Type B pancreatic cell (in vitro differentiated cells): ENCODE measurements around the gene TTC33. TPM values are rescaled to one million over a fixed set of nuclear protein-coding genes. Genes with fewer than 3 reads are reported as not detected.

Experiments
- DNase-seq: peaks from one replicate; pipeline ENCODE4 v3.0.0; 2021; ENCODE audit warnings: mixed read lengths; ENCODE audit not compliant: unreplicated experiment; ENCODE audit errors: extremely low spot score
- H3K27ac Mint-ChIP-seq: 2 replicates; pipeline ENCODE4 v1.8.0; 2021; ENCODE audit warnings: mild to moderate bottlenecking, mixed read lengths
- H3K27me3 Mint-ChIP-seq: 2 replicates; pipeline ENCODE4 v1.8.0; 2021; ENCODE audit warnings: mixed read lengths
- H3K36me3 Mint-ChIP-seq: 2 replicates; pipeline ENCODE4 v1.8.0; 2021; ENCODE audit warnings: mixed read lengths
- H3K4me1 Mint-ChIP-seq: one replicate; pipeline ENCODE4 v1.8.0; 2021; ENCODE audit warnings: mixed read lengths; ENCODE audit not compliant: unreplicated experiment
- H3K4me3 Mint-ChIP-seq: 2 replicates; pipeline ENCODE4 v1.8.0; 2021; ENCODE audit warnings: mild to moderate bottlenecking, mixed read lengths
- H3K9me3 Mint-ChIP-seq: 2 replicates; pipeline ENCODE4 v1.8.0; 2021; ENCODE audit warnings: mixed read lengths
- total RNA-seq: library from RNA; stranded (reverse); gene quantifications from 2 replicates; pipeline ENCODE4 v1.2.1, GENCODE V29; 2021; ENCODE audit warnings: low replicate concordance
- TF ChIP-seq, protein P1 (sequence below): fragments of 200-600 bp; sonication (generic); conservative IDR thresholded peaks from 2 replicates; pipeline ENCODE4 v1.5.0; 2021; ENCODE audit warnings: antibody characterized with exemption, mild to moderate bottlenecking

TTC33 gene
- total RNA-seq, 1 donor from 2014 or later: 15.8 TPM

DNA sequence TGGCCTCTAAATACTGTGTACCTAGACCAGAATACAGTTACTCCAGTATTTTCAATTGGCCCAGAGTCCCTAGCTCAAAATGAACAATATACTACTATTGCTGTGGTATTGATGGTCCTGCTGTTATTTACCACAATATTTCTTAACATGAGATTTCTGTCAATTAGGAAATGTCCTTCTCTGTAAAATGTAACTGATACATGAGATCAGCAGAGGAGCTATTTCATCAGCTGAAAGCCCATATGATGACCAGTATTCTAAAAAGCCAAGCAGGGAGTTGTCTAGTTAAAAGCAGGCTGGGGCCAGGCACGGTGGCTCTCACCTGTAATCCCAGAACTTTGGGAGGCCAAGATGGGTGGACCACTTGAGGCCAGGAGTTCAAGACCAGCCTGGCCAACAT lies 263.7 kb downstream of the TTC33 start:
- Mint-ChIP-seq H3K4me1 (no peaks in the 10 kb centered on the region), H3K27me3 (no peaks in the 10 kb centered on the region), H3K4me3 (no peak overlapping the region), H3K27ac (no peak overlapping the region), H3K9me3 (no peaks in the 10 kb centered on the region), H3K36me3 (no peaks in the 10 kb centered on the region)
- DNase-seq: no peak
- TF ChIP-seq, protein P1, sequence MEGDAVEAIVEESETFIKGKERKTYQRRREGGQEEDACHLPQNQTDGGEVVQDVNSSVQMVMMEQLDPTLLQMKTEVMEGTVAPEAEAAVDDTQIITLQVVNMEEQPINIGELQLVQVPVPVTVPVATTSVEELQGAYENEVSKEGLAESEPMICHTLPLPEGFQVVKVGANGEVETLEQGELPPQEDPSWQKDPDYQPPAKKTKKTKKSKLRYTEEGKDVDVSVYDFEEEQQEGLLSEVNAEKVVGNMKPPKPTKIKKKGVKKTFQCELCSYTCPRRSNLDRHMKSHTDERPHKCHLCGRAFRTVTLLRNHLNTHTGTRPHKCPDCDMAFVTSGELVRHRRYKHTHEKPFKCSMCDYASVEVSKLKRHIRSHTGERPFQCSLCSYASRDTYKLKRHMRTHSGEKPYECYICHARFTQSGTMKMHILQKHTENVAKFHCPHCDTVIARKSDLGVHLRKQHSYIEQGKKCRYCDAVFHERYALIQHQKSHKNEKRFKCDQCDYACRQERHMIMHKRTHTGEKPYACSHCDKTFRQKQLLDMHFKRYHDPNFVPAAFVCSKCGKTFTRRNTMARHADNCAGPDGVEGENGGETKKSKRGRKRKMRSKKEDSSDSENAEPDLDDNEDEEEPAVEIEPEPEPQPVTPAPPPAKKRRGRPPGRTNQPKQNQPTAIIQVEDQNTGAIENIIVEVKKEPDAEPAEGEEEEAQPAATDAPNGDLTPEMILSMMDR: no peak

DNA sequence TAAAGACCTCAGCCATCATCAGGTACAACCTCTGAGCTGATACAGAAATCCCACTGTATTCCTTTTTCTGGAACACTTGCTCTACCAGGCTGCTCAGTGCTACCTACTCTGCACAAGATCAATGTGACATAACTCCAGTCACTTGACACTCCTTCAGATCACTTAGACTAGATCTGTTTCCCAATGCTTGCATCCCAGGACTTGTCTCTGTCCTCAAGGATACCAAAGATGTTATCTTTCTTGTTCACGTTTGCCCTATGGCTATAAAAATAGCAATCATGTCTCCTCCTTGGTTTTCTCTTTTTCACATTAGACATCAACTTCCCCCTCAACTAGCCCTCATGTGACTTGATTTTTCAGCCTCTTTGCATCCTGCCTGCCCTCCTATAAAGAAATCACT lies 264.1 kb downstream of the TTC33 start:
- Mint-ChIP-seq H3K4me1 (no peaks in the 10 kb centered on the region), H3K36me3 (no peaks in the 10 kb centered on the region), H3K27me3 (no peaks in the 10 kb centered on the region), H3K4me3 (no peak overlapping the region), H3K27ac (no peak overlapping the region), H3K9me3 (peaks cover 3% of the 10 kb centered on the region)
- TF ChIP-seq, protein P1: no peak
- no peak for DNase-seq

GRCh38 chr5:40490464-40491111 lies 265.2 kb downstream of the TTC33 start:
- DNase-seq: no peak

GRCh38 chr5:40489421-40489820 lies 266.3 kb downstream of the TTC33 start:
- no peaks in the 10 kb centered on the region for H3K27me3 Mint-ChIP-seq
- DNase-seq: no peak
- H3K9me3 Mint-ChIP-seq: peaks cover 3% of the 10 kb centered on the region
- no peaks in the 10 kb centered on the region for H3K4me1 Mint-ChIP-seq
- TF ChIP-seq, protein P1: no peak
- H3K4me3 Mint-ChIP-seq: no peak overlapping the region
- H3K27ac Mint-ChIP-seq: no peak overlapping the region
- no peaks in the 10 kb centered on the region for H3K36me3 Mint-ChIP-seq

More at GRCh38 chr5:40490464-40491111, 265.2 kb downstream of the TTC33 start:
- Mint-ChIP-seq H3K4me3 (no peak overlapping the region), H3K4me1 (no peaks in the 10 kb centered on the region), H3K9me3 (peaks cover 3% of the 10 kb centered on the region), H3K27me3 (no peaks in the 10 kb centered on the region), H3K27ac (no peak overlapping the region), H3K36me3 (no peaks in the 10 kb centered on the region)
- TF ChIP-seq, protein P1: no peak

DNA sequence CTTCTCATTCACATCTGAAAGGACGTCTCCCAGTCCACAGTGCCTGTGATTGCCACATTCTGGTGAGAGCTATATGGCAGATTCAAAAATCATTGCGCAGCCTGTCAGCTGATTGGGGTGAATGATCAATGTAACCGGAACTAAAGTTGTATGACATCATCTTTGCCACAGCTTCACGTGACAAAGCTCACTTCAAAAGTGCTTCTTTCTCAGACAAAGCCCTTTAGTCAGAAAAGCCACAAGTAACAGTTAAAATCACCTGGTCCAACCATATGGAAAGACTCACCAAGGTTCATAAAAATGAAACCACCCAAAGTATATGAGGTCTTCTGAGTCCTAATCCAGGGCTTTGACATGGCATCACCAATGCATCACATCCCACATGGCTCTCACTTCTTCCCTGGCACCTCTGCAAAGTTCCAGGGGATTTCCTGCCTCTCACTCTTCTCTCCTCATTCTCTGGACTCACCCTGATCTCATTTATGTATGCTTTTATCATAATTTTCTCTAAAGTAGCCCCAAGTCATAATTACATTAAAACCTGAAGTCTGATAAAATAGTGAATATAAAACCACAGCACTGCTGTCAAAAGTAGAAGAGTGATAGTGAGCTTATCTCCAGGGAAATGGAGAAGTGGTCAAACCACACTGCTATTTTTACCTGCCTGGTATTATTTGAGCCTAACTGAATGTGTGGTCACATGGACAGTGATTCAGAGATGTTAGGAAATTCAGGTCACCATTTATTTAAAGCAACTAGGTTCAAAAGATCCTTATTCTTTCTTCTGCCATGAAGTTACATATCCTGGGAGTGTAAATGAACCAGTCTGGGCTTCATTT lies 269.1 kb downstream of the TTC33 start:
- peaks cover 3% of the 10 kb centered on the region for H3K9me3 Mint-ChIP-seq
- no peak overlapping the region for H3K4me3 Mint-ChIP-seq
- no peak overlapping the region for H3K27ac Mint-ChIP-seq
- no peaks in the 10 kb centered on the region for H3K27me3 Mint-ChIP-seq
- DNase-seq: no peak
- H3K4me1 Mint-ChIP-seq: no peaks in the 10 kb centered on the region
- H3K36me3 Mint-ChIP-seq: no peaks in the 10 kb centered on the region
- TF ChIP-seq, protein P1: no peak
